Endodermal cell (in vitro differentiated cells): Measurements from ENCODE around the gene RALA. TPM values are rescaled to one million over a fixed set of nuclear protein-coding genes. Genes with fewer than 3 reads are reported as not detected.
"Not testable (repeated sequence)": the region's sequence is repeated elsewhere in the genome, so short reads cannot be mapped to it uniquely, and the experiment has no call there.

Source experiments
- DNase-seq: peaks from one replicate; pipeline ENCODE4 v3.0.0-alpha.2; 2017
- H3K27ac ChIP-seq: 2 replicates; pipeline ENCODE4 v1.5.1; 2013; ENCODE audit warnings: mild to moderate bottlenecking, low read depth, low read length, moderate library complexity
- H3K27me3 ChIP-seq: 2 replicates; pipeline ENCODE4 v1.6.1; 2013; ENCODE audit warnings: mild to moderate bottlenecking, low read length, moderate library complexity; ENCODE audit not compliant: insufficient read depth, control insufficient read depth, poor library complexity, severe bottlenecking
- H3K36me3 ChIP-seq: 2 replicates; pipeline ENCODE4 v1.7.0; 2013; ENCODE audit warnings: mild to moderate bottlenecking, low read length, moderate library complexity; ENCODE audit not compliant: control insufficient read depth, insufficient read depth
- H3K4me1 ChIP-seq: one replicate; pipeline ENCODE4 v1.7.0; 2013; ENCODE audit warnings: low read length; ENCODE audit not compliant: control insufficient read depth, insufficient read depth
- H3K4me3 ChIP-seq: 2 replicates; pipeline ENCODE4 v1.5.1; 2013; ENCODE audit warnings: mild to moderate bottlenecking, low read length, moderate library complexity
- H3K9ac ChIP-seq: 2 replicates; pipeline ENCODE4 v1.6.1; 2013; ENCODE audit warnings: mild to moderate bottlenecking, low read length, moderate library complexity; ENCODE audit not compliant: poor library complexity, severe bottlenecking; ENCODE audit errors: extremely low read depth
- H3K9me3 ChIP-seq: 2 replicates; pipeline ENCODE4 v1.6.1; 2013; ENCODE audit warnings: mild to moderate bottlenecking, low read length, moderate library complexity; ENCODE audit not compliant: control insufficient read depth
- H3K27ac Mint-ChIP-seq: 2 replicates; pipeline ENCODE4 v1.8.0; 2020; ENCODE audit warnings: mixed read lengths
- H3K27me3 Mint-ChIP-seq: 2 replicates; pipeline ENCODE4 v1.8.0; 2021; ENCODE audit warnings: mild to moderate bottlenecking, mixed read lengths; ENCODE audit not compliant: insufficient read depth
- H3K36me3 Mint-ChIP-seq: 2 replicates; pipeline ENCODE4 v1.8.0; 2020; ENCODE audit warnings: low read depth, mixed read lengths
- H3K4me1 Mint-ChIP-seq: 2 replicates; pipeline ENCODE4 v1.8.0; 2020; ENCODE audit warnings: mixed read lengths
- H3K4me3 Mint-ChIP-seq: 2 replicates; pipeline ENCODE4 v1.8.0; 2020; ENCODE audit warnings: mild to moderate bottlenecking, moderate library complexity, mixed read lengths
- H3K9me3 Mint-ChIP-seq: 2 replicates; pipeline ENCODE4 v1.8.0; 2020; ENCODE audit warnings: mild to moderate bottlenecking, mixed read lengths
- WGBS, 2 experiments: methylation state at CpG; one replicate each; pipeline versions ENCODE4 v1.1.5 to v1.1.7; 2013; ENCODE audit warnings: missing lambda C conversion rate in 2 of 2, mixed read lengths in 1 of 2; ENCODE audit not compliant: insufficient coverage in 1 of 2, insufficient read length in 1 of 2; 5-methylcytosine and 5-hydroxymethylcytosine counted together
- total RNA-seq, 2 donors: library from RNA; stranded (reverse); fragmentation: NEBNext Ultra II Directional in 1 of 2; extraction: Animal tissue kit (Norgen Biotek cat#: 25700) in 1 of 2; gene quantifications; 2 replicates in 1 of 2; 3 replicates in 1 of 2; pipeline ENCODE4 v1.2.1, GENCODE V29; 2021
- TF ChIP-seq, protein P1 (sequence below): fragments of 200-600 bp; sonication (generic); conservative IDR thresholded peaks from 2 replicates; pipeline ENCODE4 v1.5.0; 2021; ENCODE audit warnings: antibody characterized with exemption, mild to moderate bottlenecking

Gene RALA
- total RNA-seq, 2 donors from 2014 or later = 43.9 to 46.4 TPM

DNA sequence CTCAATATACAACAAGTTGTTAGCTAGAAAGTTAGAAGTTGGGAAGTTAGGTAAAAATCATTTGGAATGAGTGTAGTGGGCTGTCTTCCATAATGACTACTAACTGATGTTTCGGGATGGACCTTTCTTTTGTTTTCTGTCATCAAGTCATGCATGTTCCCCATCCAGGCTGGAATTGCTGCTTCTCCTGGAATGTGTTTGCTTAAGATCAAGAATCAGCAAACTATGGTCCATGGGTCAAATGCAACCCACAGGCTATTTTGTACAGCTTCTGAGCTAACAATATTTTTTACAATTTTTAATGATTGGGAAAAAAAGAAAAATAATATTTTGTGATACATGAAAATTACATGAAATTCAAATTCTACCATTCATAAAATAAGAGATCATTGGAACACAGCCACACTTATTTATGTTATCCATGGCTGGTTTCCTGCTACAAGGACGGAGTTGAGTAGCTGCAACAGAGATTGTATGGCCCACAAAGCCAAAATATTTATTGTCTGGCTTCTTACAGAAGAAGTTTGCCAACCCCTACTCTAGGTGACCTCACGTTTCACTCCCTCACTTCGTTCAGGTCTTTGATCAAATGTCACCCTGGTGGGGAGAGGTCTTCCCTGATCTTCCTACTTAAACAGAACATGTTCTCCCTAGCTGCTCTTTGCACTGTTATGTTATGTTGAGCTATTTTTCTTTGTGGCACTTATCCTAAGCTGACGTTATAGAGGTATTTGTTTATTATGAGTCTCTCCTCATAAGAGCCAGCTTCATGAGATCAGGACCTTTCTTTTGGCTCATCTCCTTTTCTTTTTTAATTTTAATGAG, 127.1 kb downstream of the RALA start:
- H3K9me3 Mint-ChIP-seq = peaks cover 10% of the 10 kb centered on the region
- H3K27ac Mint-ChIP-seq = no peak overlapping the region
- TF ChIP-seq, protein P1, sequence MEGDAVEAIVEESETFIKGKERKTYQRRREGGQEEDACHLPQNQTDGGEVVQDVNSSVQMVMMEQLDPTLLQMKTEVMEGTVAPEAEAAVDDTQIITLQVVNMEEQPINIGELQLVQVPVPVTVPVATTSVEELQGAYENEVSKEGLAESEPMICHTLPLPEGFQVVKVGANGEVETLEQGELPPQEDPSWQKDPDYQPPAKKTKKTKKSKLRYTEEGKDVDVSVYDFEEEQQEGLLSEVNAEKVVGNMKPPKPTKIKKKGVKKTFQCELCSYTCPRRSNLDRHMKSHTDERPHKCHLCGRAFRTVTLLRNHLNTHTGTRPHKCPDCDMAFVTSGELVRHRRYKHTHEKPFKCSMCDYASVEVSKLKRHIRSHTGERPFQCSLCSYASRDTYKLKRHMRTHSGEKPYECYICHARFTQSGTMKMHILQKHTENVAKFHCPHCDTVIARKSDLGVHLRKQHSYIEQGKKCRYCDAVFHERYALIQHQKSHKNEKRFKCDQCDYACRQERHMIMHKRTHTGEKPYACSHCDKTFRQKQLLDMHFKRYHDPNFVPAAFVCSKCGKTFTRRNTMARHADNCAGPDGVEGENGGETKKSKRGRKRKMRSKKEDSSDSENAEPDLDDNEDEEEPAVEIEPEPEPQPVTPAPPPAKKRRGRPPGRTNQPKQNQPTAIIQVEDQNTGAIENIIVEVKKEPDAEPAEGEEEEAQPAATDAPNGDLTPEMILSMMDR = no peak
- H3K4me3 Mint-ChIP-seq = no peak overlapping the region
- peaks cover 1% of the 10 kb centered on the region for H3K9me3 ChIP-seq
- no peak for DNase-seq
- peaks cover 19% of the 10 kb centered on the region for H3K36me3 Mint-ChIP-seq
- 92 to 100% methylated on average over 2 to 5 of the region's 5 CpGs for WGBS, 2 experiments
- no peaks in the 10 kb centered on the region for H3K27me3 ChIP-seq
- peaks cover 2% of the 10 kb centered on the region for H3K4me1 Mint-ChIP-seq
- no peak overlapping the region for H3K9ac ChIP-seq
- no peaks in the 10 kb centered on the region for H3K4me1 ChIP-seq
- H3K36me3 ChIP-seq = no peaks in the 10 kb centered on the region
- H3K27ac ChIP-seq = no peak overlapping the region
- H3K27me3 Mint-ChIP-seq = no peaks in the 10 kb centered on the region
- no peak overlapping the region for H3K4me3 ChIP-seq

DNA sequence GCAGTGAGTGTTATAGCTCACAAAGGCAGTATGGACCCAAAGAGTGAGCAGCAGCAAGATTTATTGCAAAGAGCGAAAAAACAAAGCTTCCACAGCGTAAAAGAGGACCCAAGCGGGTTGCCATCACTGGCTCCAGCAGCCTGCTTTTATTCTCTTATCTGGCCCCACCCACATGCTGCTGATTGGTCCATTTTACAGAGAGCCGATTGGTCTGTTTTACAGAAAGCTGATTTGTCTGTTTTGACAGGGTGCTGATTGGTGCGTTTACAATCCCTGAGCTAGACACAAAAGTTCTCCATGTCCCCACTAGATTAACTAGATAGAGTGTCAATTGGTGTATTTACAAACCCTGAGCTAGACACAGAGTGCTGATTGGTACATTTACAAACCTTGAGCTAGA, 129.9 kb downstream of the RALA start:
- H3K36me3 Mint-ChIP-seq = peaks cover 37% of the 10 kb centered on the region
- not testable (repeated sequence) for H3K4me1 ChIP-seq, H3K4me3 ChIP-seq, H3K9ac ChIP-seq, H3K4me1 Mint-ChIP-seq, H3K36me3 ChIP-seq, H3K27me3 Mint-ChIP-seq, H3K27ac Mint-ChIP-seq, DNase-seq, H3K27ac ChIP-seq, H3K27me3 ChIP-seq, H3K4me3 Mint-ChIP-seq
- peaks cover 32% of the 10 kb centered on the region for H3K9me3 Mint-ChIP-seq
- WGBS, 2 experiments = 95 to 97% methylated on average over 5 of the region's 5 CpGs
- peaks cover 29% of the 10 kb centered on the region for H3K9me3 ChIP-seq

DNA sequence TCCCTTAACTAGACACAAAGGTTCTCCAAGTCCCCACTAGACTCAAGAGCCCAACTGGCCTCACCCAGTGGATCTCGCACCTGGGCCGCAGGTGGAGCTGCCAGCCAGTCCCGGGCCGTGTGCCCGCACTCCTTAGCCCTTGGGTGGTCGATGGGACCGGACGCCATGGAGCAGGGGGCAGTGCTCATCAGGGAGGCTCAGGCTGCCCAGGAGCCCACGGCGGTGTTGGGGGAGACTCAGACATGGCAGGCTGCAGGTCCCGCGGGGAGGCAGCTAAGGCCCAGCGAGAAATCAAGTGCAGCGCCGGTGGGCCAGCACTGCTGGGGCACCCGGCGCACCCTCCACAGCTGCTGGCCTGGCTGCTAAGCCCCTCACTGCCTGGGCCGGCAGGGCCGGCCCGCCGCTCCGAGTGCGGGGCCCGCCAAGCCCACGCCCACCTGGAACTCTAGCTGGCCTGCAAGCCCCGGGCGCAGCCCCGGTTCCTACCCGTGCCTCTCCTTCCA, 130.5 kb downstream of the RALA start:
- Histone ChIP-seq H3K4me1 (no peaks in the 10 kb centered on the region), H3K9me3 (peaks cover 31% of the 10 kb centered on the region), H3K4me3 (no peak overlapping the region), H3K36me3 (no peaks in the 10 kb centered on the region), H3K9ac (no peak overlapping the region), H3K27me3 (no peaks in the 10 kb centered on the region), H3K27ac (no peak overlapping the region)
- WGBS, 2 experiments = 91 to 96% methylated on average over 6 to 29 of the region's 29 CpGs
- no peaks in the 10 kb centered on the region for H3K27me3 Mint-ChIP-seq
- no peaks in the 10 kb centered on the region for H3K4me1 Mint-ChIP-seq
- TF ChIP-seq, protein P1 = no peak
- no peak for DNase-seq
- no peak overlapping the region for H3K27ac Mint-ChIP-seq
- H3K4me3 Mint-ChIP-seq = no peak overlapping the region
- H3K9me3 Mint-ChIP-seq = peaks cover 32% of the 10 kb centered on the region
- H3K36me3 Mint-ChIP-seq = peaks cover 39% of the 10 kb centered on the region
